ENCODE results near the gene DNAH17.

GRCh38 chr17:78493450-78493849 is 83.7 kb downstream of the DNAH17 start:
- TF ChIP-seq CTCF (IDR thresholded peaks at IDR 0.05) (no peak), POLR2A (IDR thresholded peaks at IDR 0.05) (no peak)
